GM19025 (cell line): ENCODE data around the gene SLC16A9.

Experiments used
- ATAC-seq: cut with Tn5 transposase; IDR thresholded peaks from one replicate; pipeline ENCODE4 v1.9.1; 2021; ENCODE audit warnings: mild to moderate bottlenecking, low read depth, moderate library complexity; ENCODE audit not compliant: unreplicated experiment

The SLC16A9 gene

GRCh38 chr10:59724098-59724938 lies 14.7 kb upstream of the SLC16A9 start:
- no peak for ATAC-seq

DNA sequence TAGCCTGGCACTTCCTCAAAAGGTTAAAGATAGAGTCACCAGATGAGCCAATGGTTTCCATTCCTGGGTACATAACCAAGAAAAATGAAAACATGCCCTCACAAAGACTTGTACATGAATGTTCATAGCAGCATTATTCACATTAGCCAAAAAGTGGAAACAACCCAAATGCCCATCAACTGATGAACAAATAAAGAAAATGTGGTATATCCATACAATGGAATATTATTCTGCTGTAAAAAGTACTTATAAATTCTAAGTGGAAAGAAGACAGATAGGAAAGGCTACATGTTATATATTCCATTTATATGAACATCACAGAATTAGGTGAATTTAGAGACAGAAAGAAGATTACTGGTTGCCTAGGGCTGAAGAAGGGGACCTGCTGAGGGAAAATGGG lies 10.7 kb upstream of the SLC16A9 start:
- ATAC-seq: no peak

GRCh38 chr10:59719374-59719773 lies 9.7 kb upstream of the SLC16A9 start:
- no peak for ATAC-seq

GRCh38 chr10:59718257-59718656 lies 8.6 kb upstream of the SLC16A9 start:
- no peak for ATAC-seq

GRCh38 chr10:59713196-59713821 lies 3.7 kb upstream of the SLC16A9 start:
- ATAC-seq: no peak

DNA sequence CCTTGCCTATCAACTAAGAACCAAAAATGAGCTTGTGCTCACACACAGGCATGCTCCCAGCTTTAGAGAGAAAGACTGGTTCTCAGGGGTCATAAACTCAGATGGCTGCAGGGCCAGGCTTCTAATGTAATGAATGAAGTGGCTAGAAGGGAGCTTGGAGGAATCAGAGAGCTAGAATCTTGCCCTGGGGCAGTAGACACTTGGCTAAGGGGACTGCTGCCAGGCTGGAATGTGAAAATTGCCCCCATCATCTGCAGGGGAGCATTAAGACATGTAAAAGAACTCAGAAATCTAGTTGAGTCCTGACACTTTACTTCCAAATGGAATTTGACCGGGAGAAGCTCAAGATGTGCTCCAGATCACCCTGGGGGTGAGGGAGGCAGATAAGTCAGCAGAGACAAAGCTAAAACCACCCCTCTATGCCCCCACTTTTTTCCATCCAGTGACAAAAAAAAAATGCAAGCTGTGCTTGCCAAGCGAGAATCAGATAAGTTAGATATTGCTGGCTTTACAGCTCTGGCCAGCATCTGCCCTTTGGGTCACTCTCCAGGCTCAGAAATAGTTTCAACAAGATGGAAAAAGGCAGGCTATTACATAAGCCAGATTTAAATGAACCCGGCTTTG lies 2.3 kb upstream of the SLC16A9 start:
- no peak for ATAC-seq

DNA sequence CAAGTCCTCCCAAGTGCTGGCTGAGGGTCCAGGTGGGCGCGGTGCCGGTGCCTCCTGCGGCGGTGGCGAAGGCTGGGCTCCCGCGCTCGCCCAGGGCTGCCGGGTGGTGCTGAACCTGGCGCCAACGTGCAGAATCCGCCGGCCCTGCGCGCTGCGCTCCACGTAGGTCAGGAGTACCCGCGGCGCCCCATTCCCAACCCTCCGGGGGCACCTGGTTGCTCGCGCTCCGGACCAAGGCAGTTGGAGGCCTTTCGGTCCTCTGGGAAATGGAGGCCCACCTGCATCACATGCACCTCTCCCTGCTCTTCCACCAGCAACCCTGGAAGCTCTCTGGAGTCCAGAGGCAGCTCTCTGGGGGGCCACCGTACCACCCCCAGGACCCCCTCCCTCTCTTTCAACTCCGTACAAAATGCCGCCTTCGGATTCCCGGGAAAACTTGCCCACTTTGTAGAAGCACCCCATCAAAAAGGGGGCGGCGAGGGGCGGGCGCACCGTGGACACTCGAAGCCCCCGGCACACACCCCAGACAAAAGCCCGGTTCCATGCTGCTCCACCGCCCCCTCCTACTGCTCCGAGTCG lies 745 bp downstream of the SLC16A9 start:
- ATAC-seq: no peak

DNA sequence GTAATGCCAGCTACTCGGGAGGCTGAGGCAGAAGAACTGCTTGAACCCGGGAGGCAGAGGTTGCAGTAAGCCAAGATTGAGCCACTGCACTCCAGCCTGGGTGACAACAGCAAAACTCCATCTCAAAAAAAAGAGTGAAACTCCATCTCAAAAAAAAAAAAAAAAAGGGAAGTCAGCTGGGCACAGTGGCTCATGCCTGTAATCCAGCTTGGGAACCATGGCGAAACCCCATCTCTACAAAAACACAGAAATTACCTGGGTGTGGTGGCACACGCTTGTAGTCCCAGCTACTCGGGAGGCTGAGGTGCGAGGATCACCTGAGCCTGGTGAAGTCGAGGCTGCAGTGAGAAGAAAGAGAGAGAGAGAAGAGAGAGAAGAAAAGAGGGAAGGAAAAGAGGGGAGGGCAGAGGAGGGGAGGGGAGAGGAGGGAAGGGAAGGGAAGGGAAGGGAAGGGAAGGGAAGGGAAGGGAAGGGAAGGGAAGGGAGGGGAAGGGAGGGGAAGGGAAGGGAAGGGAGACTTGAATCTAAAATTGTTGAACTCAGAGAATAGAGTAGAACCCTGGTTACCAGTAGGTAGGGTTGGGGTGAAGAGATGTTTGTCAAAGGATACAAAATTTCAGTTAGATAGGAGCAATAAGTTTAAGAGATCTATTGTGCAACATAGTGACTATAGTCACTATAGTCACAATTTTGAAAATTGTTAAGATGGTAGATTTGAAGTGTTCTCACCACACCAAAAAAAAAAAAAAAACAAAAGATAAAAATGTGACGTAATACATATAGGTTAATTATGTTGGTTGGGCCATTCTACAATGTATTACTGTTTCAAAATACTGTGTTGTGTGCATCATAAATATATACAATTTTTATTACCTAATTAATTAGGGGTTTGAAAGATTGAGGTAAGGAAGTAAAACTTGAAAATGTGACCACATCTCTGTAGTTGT lies 2.5 kb downstream of the SLC16A9 start:
- ATAC-seq: no peak

DNA sequence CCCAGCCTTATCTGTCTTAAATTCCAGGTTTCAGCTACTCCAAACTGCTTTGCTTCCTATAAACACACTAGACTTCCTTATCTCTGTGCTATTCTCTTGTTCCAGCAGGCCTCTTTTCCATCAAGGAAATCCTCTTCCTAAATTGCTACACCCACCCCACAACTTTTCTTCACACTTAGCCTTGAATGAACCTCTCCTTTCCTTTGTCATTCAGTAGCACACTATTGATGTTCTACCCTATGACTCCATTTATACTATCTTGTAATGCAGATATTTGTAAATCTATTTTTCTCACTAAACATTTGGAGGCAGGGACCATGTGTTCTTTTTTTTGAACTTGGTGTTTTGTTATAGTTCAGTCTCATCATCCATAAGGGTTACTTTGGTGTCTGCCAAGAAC lies 3.7 kb downstream of the SLC16A9 start:
- no peak for ATAC-seq

- ATAC-seq: no peak
These were observed 5.0 kb downstream of the SLC16A9 start for GRCh38 chr10:59704630-59705029.

DNA sequence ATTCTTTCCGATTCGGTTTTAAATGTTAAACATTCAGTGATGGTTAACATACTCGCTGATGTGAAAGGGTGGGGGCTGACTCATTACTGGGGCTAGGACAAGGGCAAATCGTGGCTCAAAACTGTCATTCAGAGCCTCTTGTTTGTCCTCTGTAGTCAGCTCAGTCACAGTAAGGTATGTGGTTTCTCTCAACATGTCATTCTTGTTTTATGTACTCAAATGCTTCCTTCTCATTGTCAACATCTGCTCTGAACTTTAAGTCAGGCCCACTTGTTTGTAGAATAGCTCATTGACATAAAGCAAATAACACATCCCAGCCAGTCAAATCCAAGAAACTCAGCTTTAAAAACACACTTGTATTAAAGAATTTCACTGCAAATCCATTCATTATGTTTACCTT lies 7.3 kb downstream of the SLC16A9 start:
- no peak for ATAC-seq

DNA sequence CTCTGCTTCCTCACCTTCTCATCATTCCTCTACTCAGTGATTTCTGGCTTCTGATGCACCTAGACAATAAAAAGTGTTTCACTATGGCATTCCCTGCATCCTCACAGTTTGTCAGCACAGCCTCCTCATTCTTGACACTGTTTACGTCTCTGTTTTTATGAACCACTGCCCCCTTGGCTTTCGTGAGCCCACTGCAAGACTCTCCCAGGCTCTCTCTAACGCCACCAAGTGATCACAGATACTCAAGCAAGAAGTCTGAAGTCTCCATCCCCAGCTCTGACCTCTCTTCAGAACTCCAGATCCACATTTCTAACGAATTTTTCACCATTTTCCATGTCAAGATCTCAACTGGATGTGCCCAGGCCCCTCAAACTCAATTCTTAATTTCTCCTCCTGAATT lies 8.9 kb downstream of the SLC16A9 start:
- no peak for ATAC-seq

DNA sequence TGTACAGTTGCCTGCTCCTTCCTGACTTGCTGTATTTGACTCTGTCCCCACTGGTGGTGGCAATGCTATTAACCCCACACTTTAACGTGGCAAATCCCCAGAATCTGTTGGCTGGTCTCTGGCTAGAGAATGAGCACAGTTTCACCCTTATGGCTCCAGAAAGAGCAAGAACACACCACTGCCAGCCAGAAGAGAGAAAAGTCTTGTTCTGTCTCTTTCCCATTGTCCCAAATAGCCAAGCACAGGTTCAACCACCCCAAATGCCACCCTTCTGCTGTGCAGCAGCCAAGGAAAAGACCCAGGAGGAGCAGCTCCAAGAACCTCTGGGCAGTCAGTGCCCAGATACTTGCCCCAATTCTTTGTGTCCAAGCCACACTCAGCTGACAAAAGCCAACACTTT lies 11.3 kb downstream of the SLC16A9 start:
- ATAC-seq: no peak

GRCh38 chr10:59695637-59696036 lies 14.0 kb downstream of the SLC16A9 start:
- no peak for ATAC-seq

- no peak for ATAC-seq
These were observed 14.7 kb downstream of the SLC16A9 start for GRCh38 chr10:59694936-59695335.

- ATAC-seq: no peak
These were observed 17.5 kb downstream of the SLC16A9 start for GRCh38 chr10:59692113-59692512.

DNA sequence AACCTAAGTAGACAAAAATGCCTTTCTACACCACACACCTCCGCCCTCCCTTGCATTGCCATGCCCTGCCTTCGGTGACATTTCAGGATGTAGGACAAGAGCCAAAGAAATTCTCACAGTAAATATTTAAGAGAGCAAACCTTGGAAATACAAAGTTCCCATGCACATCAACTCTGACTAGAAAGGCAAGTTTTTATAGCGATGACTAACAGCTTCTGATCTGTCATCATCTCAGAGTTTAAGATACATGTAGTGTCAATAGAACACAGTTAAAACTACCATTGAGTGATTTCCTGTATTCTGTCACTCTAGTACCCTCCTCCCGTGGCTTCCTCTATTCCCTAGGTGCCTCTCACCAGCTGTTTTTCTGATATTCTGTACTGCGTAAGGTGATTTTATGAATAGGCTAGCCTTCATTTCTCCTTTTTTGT lies 20.7 kb downstream of the SLC16A9 start:
- no peak for ATAC-seq

GRCh38 chr10:59687657-59688056 lies 22.0 kb downstream of the SLC16A9 start:
- ATAC-seq: no peak

GRCh38 chr10:59684006-59684405 lies 25.6 kb downstream of the SLC16A9 start:
- ATAC-seq: no peak
